ENCODE measurements around the gene TLX1.

GRCh38 chr10:101118031-101118430 is 13.1 kb upstream of the TLX1 start:
- no peak for TF ChIP-seq EZH2 (IDR thresholded peaks at IDR 0.05)
- TF ChIP-seq POLR2AphosphoS5 (IDR thresholded peaks at IDR 0.05; ENCODE audit: borderline replicate concordance, low read depth, low read length), result no peak
- no peak for TF ChIP-seq FOXP2 (optimal IDR thresholded peaks at IDR 0.05; ENCODE audit: control extremely low read depth, extremely low read length, insufficient read depth)
